SK-N-SH treated with all-trans-retinoic acid at 6 μM for 48 hours (cell line): ENCODE results near the gene PPP3CA.

ENCODE experiments used
- ATAC-seq: fragments of 200-7000 bp; cut with Tn5 transposase; 3 replicates; pipeline ENCODE4 v1.9.1; 2020; ENCODE audit warnings: mild to moderate bottlenecking, moderate library complexity
- ARNTL ChIP-seq: fragments of 450-650 bp; formaldehyde crosslinking; IDR thresholded peaks from 2 replicates; pipeline ENCODE4 v1.5.0; 2020; ENCODE audit warnings: low read depth, mild to moderate bottlenecking, moderate library complexity, borderline replicate concordance
- BACH2 ChIP-seq: fragments of 250-450 bp; sonication (Bioruptor Pico); IDR thresholded peaks from 2 replicates; pipeline ENCODE4 v1.9.0; 2021; ENCODE audit warnings: mild to moderate bottlenecking, borderline replicate concordance
- CSDC2 ChIP-seq: fragments of 250-450 bp; sonication (Bioruptor Pico); IDR thresholded peaks from 2 replicates; pipeline ENCODE4 v1.5.0; 2020; ENCODE audit warnings: mild to moderate bottlenecking, moderate library complexity
- ESRRG ChIP-seq: fragments of 250-450 bp; sonication (Bioruptor Pico); IDR thresholded peaks from 2 replicates; pipeline ENCODE4 v1.6.1; 2021; ENCODE audit warnings: mild to moderate bottlenecking
- GLIS3 ChIP-seq: fragments of 250-450 bp; sonication (Bioruptor Pico); IDR thresholded peaks from 2 replicates; pipeline ENCODE4 v1.5.0; 2020; ENCODE audit warnings: mild to moderate bottlenecking, moderate library complexity
- ISL1 ChIP-seq: fragments of 250-450 bp; sonication (Bioruptor Pico); IDR thresholded peaks from 2 replicates; pipeline ENCODE4 v2.1.2; 2022; ENCODE audit warnings: mild to moderate bottlenecking, moderate library complexity
- OSR1 ChIP-seq: fragments of 250-450 bp; sonication (Bioruptor Pico); IDR thresholded peaks from 2 replicates; pipeline ENCODE4 v1.8.0; 2022; ENCODE audit warnings: moderate library complexity, mild to moderate bottlenecking, inconsistent platforms
- PPARA ChIP-seq: fragments of 250-450 bp; sonication (Bioruptor Pico); IDR thresholded peaks from 2 replicates; pipeline ENCODE4 v1.5.0; 2020; ENCODE audit warnings: mild to moderate bottlenecking, borderline replicate concordance
- RARB ChIP-seq: fragments of 250-450 bp; sonication (Bioruptor Pico); IDR thresholded peaks from 2 replicates; pipeline ENCODE4 v1.8.0; 2021; ENCODE audit warnings: mild to moderate bottlenecking, moderate library complexity
- SNAI2 ChIP-seq: fragments of 250-450 bp; sonication (Bioruptor Pico); IDR thresholded peaks from 2 replicates; pipeline ENCODE4 v1.5.0; 2020; ENCODE audit warnings: mild to moderate bottlenecking, moderate library complexity
- TCF4 ChIP-seq: fragments of 250-450 bp; sonication (Bioruptor Pico); IDR thresholded peaks from 2 replicates; pipeline ENCODE4 v1.8.0; 2021; ENCODE audit warnings: mild to moderate bottlenecking, moderate library complexity, borderline replicate concordance
- TOX ChIP-seq: fragments of 250-450 bp; sonication (Bioruptor Pico); IDR thresholded peaks from 2 replicates; pipeline ENCODE4 v1.8.0; 2021; ENCODE audit warnings: mild to moderate bottlenecking, moderate library complexity, borderline replicate concordance
- ZC3H10 ChIP-seq: fragments of 250-450 bp; sonication (Bioruptor Pico); IDR thresholded peaks from 2 replicates; pipeline ENCODE4 v1.5.1; 2021; ENCODE audit warnings: mild to moderate bottlenecking, moderate library complexity
- ZFP3 ChIP-seq: fragments of 250-450 bp; sonication (Bioruptor Pico); IDR thresholded peaks from 2 replicates; pipeline ENCODE4 v1.5.0; 2020; ENCODE audit warnings: mild to moderate bottlenecking, moderate library complexity
- ZFP30 ChIP-seq: fragments of 450-650 bp; formaldehyde crosslinking; IDR thresholded peaks from 2 replicates; pipeline ENCODE4 v1.5.0; 2022; ENCODE audit warnings: mild to moderate bottlenecking, moderate library complexity
- ZNF565 ChIP-seq: fragments of 450-650 bp; formaldehyde crosslinking; conservative IDR thresholded peaks from 2 replicates; pipeline ENCODE4 v1.5.0; 2020; ENCODE audit warnings: low read depth, mild to moderate bottlenecking, moderate library complexity
- ZNF70 ChIP-seq: fragments of 450-650 bp; formaldehyde crosslinking; IDR thresholded peaks from 2 replicates; pipeline ENCODE4 v1.5.0; 2020; ENCODE audit warnings: mild to moderate bottlenecking, moderate library complexity
- ZNF8 ChIP-seq: fragments of 450-650 bp; formaldehyde crosslinking; IDR thresholded peaks from 2 replicates; pipeline ENCODE4 v1.5.0; 2020; ENCODE audit warnings: mild to moderate bottlenecking, moderate library complexity
- TF ChIP-seq, protein P1 (sequence below): fragments of 250-450 bp; sonication (Bioruptor Pico); IDR thresholded peaks from 2 replicates; pipeline ENCODE4 v1.8.0; 2021; ENCODE audit warnings: low read depth, mild to moderate bottlenecking, moderate library complexity, borderline replicate concordance
- TF ChIP-seq, protein P2 (sequence below): fragments of 250-450 bp; sonication (Bioruptor Pico); IDR thresholded peaks from 2 replicates; pipeline ENCODE4 v1.5.1; 2020; ENCODE audit warnings: low read depth, mild to moderate bottlenecking, moderate library complexity
- TF ChIP-seq, protein P3 (sequence below): fragments of 250-450 bp; sonication (Bioruptor Pico); IDR thresholded peaks from 2 replicates; pipeline ENCODE4 v1.5.1; 2021; ENCODE audit warnings: mild to moderate bottlenecking, moderate library complexity
- TF ChIP-seq, protein P4 (sequence below): fragments of 250-450 bp; sonication (Bioruptor Pico); IDR thresholded peaks from 2 replicates; pipeline ENCODE4 v1.8.0; 2020; ENCODE audit warnings: mild to moderate bottlenecking, moderate library complexity, borderline replicate concordance

Gene PPP3CA

DNA sequence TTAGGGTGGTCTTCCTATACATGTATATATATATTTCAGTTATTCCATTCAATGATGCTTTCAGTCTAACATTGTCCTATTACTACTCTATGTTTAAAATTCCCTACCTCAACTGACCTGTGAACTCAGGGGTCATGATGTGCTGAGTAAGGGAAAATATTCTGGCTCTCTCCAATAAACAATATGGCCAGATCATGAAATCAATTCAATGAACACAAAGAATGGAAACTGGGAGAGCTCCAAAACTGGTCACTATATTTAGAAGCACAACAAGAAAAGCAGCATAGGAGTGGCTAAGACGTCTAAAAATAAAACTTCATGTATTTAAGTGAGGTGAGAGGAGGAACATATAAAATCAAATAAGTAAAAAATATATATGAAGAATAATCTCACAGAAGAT is 304.5 kb downstream of the PPP3CA start:
- no peak for ATAC-seq
- TF ChIP-seq, protein P1, sequence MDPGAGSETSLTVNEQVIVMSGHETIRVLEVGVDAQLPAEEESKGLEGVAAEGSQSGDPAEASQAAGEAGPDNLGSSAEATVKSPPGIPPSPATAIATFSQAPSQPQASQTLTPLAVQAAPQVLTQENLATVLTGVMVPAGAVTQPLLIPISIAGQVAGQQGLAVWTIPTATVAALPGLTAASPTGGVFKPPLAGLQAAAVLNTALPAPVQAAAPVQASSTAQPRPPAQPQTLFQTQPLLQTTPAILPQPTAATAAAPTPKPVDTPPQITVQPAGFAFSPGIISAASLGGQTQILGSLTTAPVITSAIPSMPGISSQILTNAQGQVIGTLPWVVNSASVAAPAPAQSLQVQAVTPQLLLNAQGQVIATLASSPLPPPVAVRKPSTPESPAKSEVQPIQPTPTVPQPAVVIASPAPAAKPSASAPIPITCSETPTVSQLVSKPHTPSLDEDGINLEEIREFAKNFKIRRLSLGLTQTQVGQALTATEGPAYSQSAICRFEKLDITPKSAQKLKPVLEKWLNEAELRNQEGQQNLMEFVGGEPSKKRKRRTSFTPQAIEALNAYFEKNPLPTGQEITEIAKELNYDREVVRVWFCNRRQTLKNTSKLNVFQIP (CRISPR knock-in tag) = no peak
- TF ChIP-seq ZFP30 = no peak
- TF ChIP-seq ZC3H10 (CRISPR knock-in tag) = no peak
- TF ChIP-seq, protein P2, sequence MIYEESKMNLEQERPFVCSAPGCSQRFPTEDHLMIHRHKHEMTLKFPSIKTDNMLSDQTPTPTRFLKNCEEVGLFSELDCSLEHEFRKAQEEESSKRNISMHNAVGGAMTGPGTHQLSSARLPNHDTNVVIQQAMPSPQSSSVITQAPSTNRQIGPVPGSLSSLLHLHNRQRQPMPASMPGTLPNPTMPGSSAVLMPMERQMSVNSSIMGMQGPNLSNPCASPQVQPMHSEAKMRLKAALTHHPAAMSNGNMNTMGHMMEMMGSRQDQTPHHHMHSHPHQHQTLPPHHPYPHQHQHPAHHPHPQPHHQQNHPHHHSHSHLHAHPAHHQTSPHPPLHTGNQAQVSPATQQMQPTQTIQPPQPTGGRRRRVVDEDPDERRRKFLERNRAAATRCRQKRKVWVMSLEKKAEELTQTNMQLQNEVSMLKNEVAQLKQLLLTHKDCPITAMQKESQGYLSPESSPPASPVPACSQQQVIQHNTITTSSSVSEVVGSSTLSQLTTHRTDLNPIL (CRISPR knock-in tag) = no peak
- no peak for TF ChIP-seq BACH2 (CRISPR knock-in tag)
- no peak for TF ChIP-seq ARNTL (CRISPR knock-in tag)
- TF ChIP-seq SNAI2 (CRISPR knock-in tag) = no peak
- no peak for TF ChIP-seq CSDC2 (CRISPR knock-in tag)
- no peak for TF ChIP-seq ESRRG
- no peak for TF ChIP-seq ZFP3
- TF ChIP-seq ISL1 (CRISPR knock-in tag) = no peak
- TF ChIP-seq TOX (CRISPR knock-in tag) = no peak
- no peak for TF ChIP-seq PPARA (CRISPR knock-in tag)
- TF ChIP-seq ZNF565 (CRISPR knock-in tag) = no peak
- TF ChIP-seq, protein P3, sequence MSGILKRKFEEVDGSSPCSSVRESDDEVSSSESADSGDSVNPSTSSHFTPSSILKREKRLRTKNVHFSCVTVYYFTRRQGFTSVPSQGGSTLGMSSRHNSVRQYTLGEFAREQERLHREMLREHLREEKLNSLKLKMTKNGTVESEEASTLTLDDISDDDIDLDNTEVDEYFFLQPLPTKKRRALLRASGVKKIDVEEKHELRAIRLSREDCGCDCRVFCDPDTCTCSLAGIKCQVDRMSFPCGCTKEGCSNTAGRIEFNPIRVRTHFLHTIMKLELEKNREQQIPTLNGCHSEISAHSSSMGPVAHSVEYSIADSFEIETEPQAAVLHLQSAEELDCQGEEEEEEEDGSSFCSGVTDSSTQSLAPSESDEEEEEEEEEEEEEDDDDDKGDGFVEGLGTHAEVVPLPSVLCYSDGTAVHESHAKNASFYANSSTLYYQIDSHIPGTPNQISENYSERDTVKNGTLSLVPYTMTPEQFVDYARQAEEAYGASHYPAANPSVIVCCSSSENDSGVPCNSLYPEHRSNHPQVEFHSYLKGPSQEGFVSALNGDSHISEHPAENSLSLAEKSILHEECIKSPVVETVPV = no peak
- TF ChIP-seq ZNF8 (CRISPR knock-in tag) = no peak
- no peak for TF ChIP-seq RARB (CRISPR knock-in tag)
- TF ChIP-seq, protein P4, sequence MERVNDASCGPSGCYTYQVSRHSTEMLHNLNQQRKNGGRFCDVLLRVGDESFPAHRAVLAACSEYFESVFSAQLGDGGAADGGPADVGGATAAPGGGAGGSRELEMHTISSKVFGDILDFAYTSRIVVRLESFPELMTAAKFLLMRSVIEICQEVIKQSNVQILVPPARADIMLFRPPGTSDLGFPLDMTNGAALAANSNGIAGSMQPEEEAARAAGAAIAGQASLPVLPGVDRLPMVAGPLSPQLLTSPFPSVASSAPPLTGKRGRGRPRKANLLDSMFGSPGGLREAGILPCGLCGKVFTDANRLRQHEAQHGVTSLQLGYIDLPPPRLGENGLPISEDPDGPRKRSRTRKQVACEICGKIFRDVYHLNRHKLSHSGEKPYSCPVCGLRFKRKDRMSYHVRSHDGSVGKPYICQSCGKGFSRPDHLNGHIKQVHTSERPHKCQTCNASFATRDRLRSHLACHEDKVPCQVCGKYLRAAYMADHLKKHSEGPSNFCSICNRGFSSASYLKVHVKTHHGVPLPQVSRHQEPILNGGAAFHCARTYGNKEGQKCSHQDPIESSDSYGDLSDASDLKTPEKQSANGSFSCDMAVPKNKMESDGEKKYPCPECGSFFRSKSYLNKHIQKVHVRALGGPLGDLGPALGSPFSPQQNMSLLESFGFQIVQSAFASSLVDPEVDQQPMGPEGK (CRISPR knock-in tag) = no peak
- TF ChIP-seq TCF4 (CRISPR knock-in tag) = no peak
- no peak for TF ChIP-seq GLIS3
- TF ChIP-seq, all 23 proteins: peak for 0

DNA sequence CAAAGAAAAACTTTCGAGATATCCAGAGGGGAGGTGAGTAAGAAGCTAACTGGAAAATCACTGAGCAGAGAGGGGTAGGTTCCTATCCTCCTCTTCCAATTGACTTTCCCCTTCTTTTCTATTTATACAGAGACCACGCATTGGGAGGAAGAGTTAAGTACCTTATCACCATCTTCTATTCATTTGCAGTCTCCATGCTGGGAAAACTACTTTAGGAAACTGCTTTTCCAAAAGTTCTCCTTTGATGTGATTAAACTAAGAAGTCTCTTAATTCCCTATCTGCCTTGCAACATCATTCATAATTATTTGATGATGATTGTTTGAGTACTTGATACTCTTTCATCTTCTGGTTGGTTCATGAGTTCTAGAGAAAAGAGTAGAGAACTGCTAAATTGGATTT is 306.6 kb downstream of the PPP3CA start:
- ATAC-seq = no peak
- TF ChIP-seq, protein P1 (CRISPR knock-in tag) = no peak
- no peak for TF ChIP-seq TCF4 (CRISPR knock-in tag)
- TF ChIP-seq ZNF70 (CRISPR knock-in tag) = no peak
- no peak for TF ChIP-seq ZFP3
- TF ChIP-seq GLIS3 = no peak
- TF ChIP-seq ZNF8 (CRISPR knock-in tag) = no peak
- no peak for TF ChIP-seq ZC3H10 (CRISPR knock-in tag)
- TF ChIP-seq ISL1 (CRISPR knock-in tag) = no peak
- TF ChIP-seq PPARA (CRISPR knock-in tag) = no peak
- no peak for TF ChIP-seq SNAI2 (CRISPR knock-in tag)
- no peak for TF ChIP-seq TOX (CRISPR knock-in tag)
- TF ChIP-seq, protein P4 (CRISPR knock-in tag) = no peak
- no peak for TF ChIP-seq OSR1
